Smooth muscle cell (in vitro differentiated cells): ENCODE results near the gene PSMC4. TPM values are rescaled to one million over a fixed set of nuclear protein-coding genes. Genes with fewer than 3 reads are reported as not detected.

ENCODE experiments used
- DNase-seq: peaks from one replicate; lab custom pipeline; 2025; ENCODE audit not compliant: unreplicated experiment; lab: John Stamatoyannopoulos, UW
- H2AFZ ChIP-seq: fragments of 200-600 bp; sonication (generic); 2 replicates; pipeline ENCODE4 v1.6.0; 2016; ENCODE audit warnings: antibody characterized with exemption, low read depth, mild to moderate bottlenecking
- H3F3A ChIP-seq: fragments of 200-600 bp; sonication (generic); 2 replicates; pipeline ENCODE4 v1.6.0; 2017; ENCODE audit warnings: antibody characterized with exemption, low read depth
- H3K27ac ChIP-seq: fragments of 200-600 bp; sonication (generic); 2 replicates; pipeline ENCODE4 v1.5.1; 2016; ENCODE audit warnings: low read depth, mild to moderate bottlenecking
- H3K27me3 ChIP-seq: fragments of 200-600 bp; sonication (generic); 2 replicates; pipeline ENCODE4 v1.6.1; 2016; ENCODE audit warnings: low read depth, mild to moderate bottlenecking
- H3K36me3 ChIP-seq: fragments of 200-600 bp; sonication (generic); 2 replicates; pipeline ENCODE4 v1.5.1; 2016; ENCODE audit warnings: low read depth
- H3K4me1 ChIP-seq: fragments of 200-600 bp; sonication (generic); 2 replicates; pipeline ENCODE4 v1.5.1; 2016; ENCODE audit warnings: low read depth
- H3K4me2 ChIP-seq: fragments of 200-600 bp; sonication (generic); 2 replicates; pipeline ENCODE4 v1.6.0; 2016; ENCODE audit warnings: mild to moderate bottlenecking
- H3K4me3 ChIP-seq: fragments of 200-600 bp; sonication (generic); 2 replicates; pipeline ENCODE4 v1.5.1; 2016; ENCODE audit warnings: mild to moderate bottlenecking
- H3K79me2 ChIP-seq: fragments of 200-600 bp; sonication (generic); 2 replicates; pipeline ENCODE4 v1.6.0; 2016; ENCODE audit warnings: low read depth, mild to moderate bottlenecking
- H3K9ac ChIP-seq: fragments of 200-600 bp; sonication (generic); 2 replicates; pipeline ENCODE4 v1.6.0; 2016; ENCODE audit warnings: low read depth
- H3K9me3 ChIP-seq: fragments of 200-600 bp; sonication (generic); replicated peaks from 2 replicates; pipeline ENCODE4 v1.5.1; 2016; ENCODE audit warnings: low read depth
- H4K20me1 ChIP-seq: fragments of 200-600 bp; sonication (generic); 2 replicates; pipeline ENCODE4 v1.6.0; 2016; ENCODE audit warnings: low read depth
- WGBS: methylation state at CpG from one replicate; pipeline ENCODE4 v1.1.7; 2016; ENCODE audit warnings: low lambda C conversion rate; 5-methylcytosine and 5-hydroxymethylcytosine counted together
- polyA plus RNA-seq: library from polyadenylated mRNA; unstranded; fragments of >200 nt; fragmentation: Nextera tagmentation; extraction: Ambion mirVana; gene quantifications from 2 replicates; pipeline ENCODE4 v1.2.1, GENCODE V29; 2016
- total RNA-seq: library from RNA; depleted of rRNA; stranded (reverse); fragments of >200 nt; gene quantifications from 2 replicates; pipeline ENCODE4 v1.2.3, GENCODE V29; 2014
- TF ChIP-seq, protein P1 (sequence below): fragments of 200-600 bp; sonication (generic); IDR thresholded peaks from 2 replicates; pipeline ENCODE4 v1.5.1; 2017; ENCODE audit warnings: borderline replicate concordance, mild to moderate bottlenecking, antibody characterized with exemption; ENCODE audit not compliant: insufficient read depth, poor library complexity, severe bottlenecking

Gene PSMC4
- total and polyA plus RNA-seq, 2 experiments from 2014 or later = 117 to 120 TPM

DNA sequence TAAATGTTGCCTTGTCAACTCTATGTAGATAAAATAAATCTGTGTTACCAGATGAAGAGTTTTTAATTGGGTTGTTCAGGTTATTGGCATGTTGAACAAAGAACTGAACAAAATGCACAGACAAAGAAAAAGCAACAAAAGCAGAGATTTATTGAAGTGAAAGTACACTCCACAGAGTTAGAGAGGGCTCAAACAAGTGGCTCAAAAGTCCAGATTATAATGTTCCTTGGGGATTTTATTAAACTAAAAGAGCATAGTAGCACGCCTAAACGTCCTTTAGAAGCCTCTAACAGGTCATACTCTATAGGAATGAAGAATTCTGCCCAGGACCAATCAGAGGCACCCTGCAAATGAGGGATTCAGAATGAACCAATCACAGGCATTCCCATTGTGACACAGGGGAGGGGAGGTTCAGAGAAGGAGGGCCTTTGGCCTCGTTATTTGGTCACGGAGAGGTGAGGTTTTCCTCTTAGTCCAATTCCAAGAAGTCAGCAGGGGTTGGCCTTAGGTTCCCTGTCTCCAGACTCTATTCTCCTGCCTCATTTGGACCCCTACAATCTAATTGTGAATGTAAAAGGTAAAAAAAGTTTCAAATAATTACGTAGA lies 12.8 kb downstream of the PSMC4 start:
- peaks cover 16% of the 10 kb centered on the region for H3K36me3 ChIP-seq
- 98% methylated on average over 5 of the region's 5 CpGs for whole genome bisulfite sequencing
- no peak overlapping the region for H3K27ac ChIP-seq
- peaks cover 15% of the 10 kb centered on the region for H3K9me3 ChIP-seq
- H3F3A ChIP-seq = no peaks in the 10 kb centered on the region
- no peaks in the 10 kb centered on the region for H3K4me1 ChIP-seq
- no peak overlapping the region for H3K9ac ChIP-seq
- TF ChIP-seq, protein P1, sequence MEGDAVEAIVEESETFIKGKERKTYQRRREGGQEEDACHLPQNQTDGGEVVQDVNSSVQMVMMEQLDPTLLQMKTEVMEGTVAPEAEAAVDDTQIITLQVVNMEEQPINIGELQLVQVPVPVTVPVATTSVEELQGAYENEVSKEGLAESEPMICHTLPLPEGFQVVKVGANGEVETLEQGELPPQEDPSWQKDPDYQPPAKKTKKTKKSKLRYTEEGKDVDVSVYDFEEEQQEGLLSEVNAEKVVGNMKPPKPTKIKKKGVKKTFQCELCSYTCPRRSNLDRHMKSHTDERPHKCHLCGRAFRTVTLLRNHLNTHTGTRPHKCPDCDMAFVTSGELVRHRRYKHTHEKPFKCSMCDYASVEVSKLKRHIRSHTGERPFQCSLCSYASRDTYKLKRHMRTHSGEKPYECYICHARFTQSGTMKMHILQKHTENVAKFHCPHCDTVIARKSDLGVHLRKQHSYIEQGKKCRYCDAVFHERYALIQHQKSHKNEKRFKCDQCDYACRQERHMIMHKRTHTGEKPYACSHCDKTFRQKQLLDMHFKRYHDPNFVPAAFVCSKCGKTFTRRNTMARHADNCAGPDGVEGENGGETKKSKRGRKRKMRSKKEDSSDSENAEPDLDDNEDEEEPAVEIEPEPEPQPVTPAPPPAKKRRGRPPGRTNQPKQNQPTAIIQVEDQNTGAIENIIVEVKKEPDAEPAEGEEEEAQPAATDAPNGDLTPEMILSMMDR = no peak
- H2AFZ ChIP-seq = no peak overlapping the region
- no peak overlapping the region for H3K4me3 ChIP-seq
- no peaks in the 10 kb centered on the region for H3K27me3 ChIP-seq
- H3K79me2 ChIP-seq = peaks cover 24% of the 10 kb centered on the region
- H4K20me1 ChIP-seq = no peaks in the 10 kb centered on the region
- H3K4me2 ChIP-seq = no peak overlapping the region
- no peak for DNase-seq

DNA sequence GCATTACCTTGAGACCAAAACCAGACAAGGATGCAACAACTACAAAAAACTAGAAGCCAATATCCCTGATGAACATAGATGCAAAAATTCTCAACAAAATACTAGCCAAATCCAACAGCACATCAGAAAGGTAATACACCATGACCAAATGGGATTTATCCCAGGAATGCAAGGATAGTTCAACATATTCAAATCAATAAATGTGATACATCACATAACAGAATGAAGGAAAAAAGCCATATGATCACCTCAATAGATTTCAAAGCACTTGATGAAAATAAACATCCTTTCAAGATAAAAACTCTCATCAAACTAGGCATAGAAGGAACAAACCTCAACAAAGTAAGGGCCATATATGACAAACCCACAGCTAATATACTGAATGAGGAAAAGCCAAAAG lies 15.7 kb downstream of the PSMC4 start:
- no peak overlapping the region for H2AFZ ChIP-seq
- no peaks in the 10 kb centered on the region for H3F3A ChIP-seq
- H3K4me2 ChIP-seq = no peak overlapping the region
- no peak for DNase-seq
- no peak overlapping the region for H3K9ac ChIP-seq
- no peak overlapping the region for H3K4me3 ChIP-seq
- H3K9me3 ChIP-seq = peaks cover 15% of the 10 kb centered on the region
- H3K79me2 ChIP-seq = peaks cover 44% of the 10 kb centered on the region
- no peaks in the 10 kb centered on the region for H3K36me3 ChIP-seq
- no peak overlapping the region for H3K27ac ChIP-seq
- H4K20me1 ChIP-seq = no peaks in the 10 kb centered on the region
- no peaks in the 10 kb centered on the region for H3K27me3 ChIP-seq
- TF ChIP-seq, protein P1 = no peak
- H3K4me1 ChIP-seq = no peaks in the 10 kb centered on the region

DNA sequence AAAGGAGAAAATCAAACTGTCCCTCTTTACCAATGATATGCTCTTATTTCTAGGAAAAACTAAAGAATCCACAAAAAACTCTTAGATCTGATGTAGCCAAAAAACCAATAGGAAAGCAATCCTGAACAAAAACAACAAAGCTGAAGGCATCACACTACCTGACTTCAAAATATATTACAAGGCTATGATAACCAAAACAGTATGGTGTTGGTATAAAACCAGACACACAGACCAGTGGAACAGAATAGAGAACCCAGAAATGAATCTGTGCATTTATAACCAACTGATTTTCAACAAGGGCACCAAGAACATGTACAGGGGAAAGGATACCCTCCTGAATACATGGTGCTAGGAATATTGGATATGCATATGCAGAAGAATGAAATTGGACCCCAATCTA lies 16.2 kb downstream of the PSMC4 start:
- Histone ChIP-seq H3K4me3 (no peak overlapping the region), H3F3A (no peaks in the 10 kb centered on the region), H3K4me2 (no peak overlapping the region), H3K36me3 (no peaks in the 10 kb centered on the region), H3K79me2 (peaks cover 44% of the 10 kb centered on the region), H4K20me1 (no peaks in the 10 kb centered on the region), H2AFZ (no peak overlapping the region), H3K4me1 (no peaks in the 10 kb centered on the region), H3K9ac (no peak overlapping the region), H3K27ac (no peak overlapping the region), H3K27me3 (no peaks in the 10 kb centered on the region), H3K9me3 (peaks cover 15% of the 10 kb centered on the region)
- DNase-seq = no peak
- TF ChIP-seq, protein P1 = no peak

DNA sequence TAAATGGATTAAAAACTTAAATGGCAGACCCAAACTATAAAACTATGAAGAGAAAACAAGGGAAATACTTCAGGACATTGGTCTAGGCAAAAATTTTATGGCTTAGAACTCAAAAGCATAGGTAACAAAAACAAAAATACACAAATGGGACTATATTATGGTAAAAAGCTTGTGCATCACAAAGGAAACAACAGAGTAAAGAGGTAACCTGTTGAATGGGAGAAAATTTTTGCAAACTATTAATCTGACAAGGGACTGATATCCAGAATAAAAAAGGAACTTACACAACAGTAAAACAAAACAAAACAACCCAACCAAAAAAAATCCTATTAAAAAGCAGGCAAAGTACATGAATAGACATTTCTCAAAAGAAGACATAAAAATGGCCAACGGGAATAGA lies 16.6 kb downstream of the PSMC4 start:
- Histone ChIP-seq H3K36me3 (no peaks in the 10 kb centered on the region), H3K9me3 (peaks cover 15% of the 10 kb centered on the region), H3K27me3 (no peaks in the 10 kb centered on the region), H3K9ac (no peak overlapping the region), H3F3A (no peaks in the 10 kb centered on the region), H3K4me2 (no peak overlapping the region), H2AFZ (no peak overlapping the region), H4K20me1 (no peaks in the 10 kb centered on the region), H3K79me2 (peaks cover 42% of the 10 kb centered on the region), H3K4me1 (no peaks in the 10 kb centered on the region), H3K4me3 (no peak overlapping the region), H3K27ac (no peak overlapping the region)
- TF ChIP-seq, protein P1 = no peak
- no peak for DNase-seq
- WGBS = 91% methylated on average over 1 of the region's 1 CpG
